Stimulated activated CD4-positive, alpha-beta T cell treated with anti-CD3 and anti-CD28 coated beads, Interleukin-2, amount 100 ng/mL, for 48 hours (primary cell): ENCODE results near the gene UGCG.
A peak's percentile ranks its signal among the peaks of the same experiment; 100 is the strongest.
"Not testable (repeated sequence)": the region's sequence is repeated elsewhere in the genome, so short reads cannot be mapped to it uniquely, and the experiment has no call there.

Experiments
- DNase-seq, 2 donors: peaks; one replicate each; pipeline ENCODE4 v3.0.0-alpha.2; 2020

UGCG gene

GRCh38 chr9:111895996-111896941 is at the start of gene UGCG:
TSS of gene UGCG (plus strand) at chr9:111896814. CDS start at chr9:111897216, 402 bp downstream.
- peak; percentile 81 to 88 for DNase-seq

- no peak for DNase-seq
Measured at GRCh38 chr9:111851553-111851952, 45.1 kb upstream of the UGCG start.

GRCh38 chr9:111852291-111852690 is 44.3 kb upstream of the UGCG start:
- no peak for DNase-seq

- no peak for DNase-seq
Measured at GRCh38 chr9:111853450-111853827, 43.2 kb upstream of the UGCG start.

- DNase-seq = no peak
Measured at GRCh38 chr9:111854799-111855198, 41.8 kb upstream of the UGCG start.

- DNase-seq = no peak
Measured at GRCh38 chr9:111857555-111858211, 38.9 kb upstream of the UGCG start.

GRCh38 chr9:111860443-111860842 is 36.2 kb upstream of the UGCG start:
- DNase-seq = no peak

GRCh38 chr9:111863636-111864035 is 33.0 kb upstream of the UGCG start:
- no peak for DNase-seq

DNA sequence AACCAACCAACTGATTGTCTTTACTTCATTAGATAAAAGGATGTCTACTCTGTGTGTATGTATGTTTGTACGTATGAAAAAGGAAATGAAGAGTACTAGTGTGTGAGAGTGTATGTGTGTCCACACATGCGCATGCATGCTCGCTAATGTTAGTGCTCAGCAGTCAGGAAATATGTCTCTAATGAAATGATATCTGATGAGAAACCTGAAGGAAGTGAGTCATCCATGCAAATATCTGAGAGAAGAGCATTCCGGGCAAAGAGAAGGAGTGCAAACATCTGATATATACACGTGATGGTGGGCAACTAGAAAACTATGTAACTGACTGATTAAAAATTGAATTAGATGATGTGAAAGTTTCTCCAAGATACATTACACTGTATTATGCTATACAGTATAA is 29.6 kb upstream of the UGCG start:
- no peak for DNase-seq

- no peak for DNase-seq
Measured at GRCh38 chr9:111868475-111868874, 28.1 kb upstream of the UGCG start.

GRCh38 chr9:111870774-111871498 is 25.7 kb upstream of the UGCG start:
- peak in 1 of 2 donors; percentile 7 for DNase-seq

DNA sequence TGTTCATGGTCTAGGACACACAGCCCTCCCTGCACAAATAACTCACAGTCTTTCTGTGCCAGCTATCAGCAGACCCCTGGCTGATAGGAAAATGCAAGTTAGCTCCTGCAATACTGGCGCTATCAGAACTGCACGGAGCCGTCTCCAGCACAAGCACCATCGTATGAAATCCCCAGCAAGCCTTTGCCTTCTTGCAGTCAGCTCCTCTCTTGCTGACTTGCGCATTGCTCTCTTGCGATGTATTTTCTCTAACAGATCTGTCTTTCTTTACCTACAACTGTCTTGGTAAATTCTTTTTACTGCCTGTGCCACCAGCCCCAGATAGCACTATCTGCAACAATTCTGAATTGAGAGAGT is 25.1 kb upstream of the UGCG start:
- DNase-seq = no peak

- no peak for DNase-seq
Measured at GRCh38 chr9:111872886-111873285, 23.7 kb upstream of the UGCG start.

- DNase-seq = no peak
Measured at GRCh38 chr9:111873901-111874300, 22.7 kb upstream of the UGCG start.

DNA sequence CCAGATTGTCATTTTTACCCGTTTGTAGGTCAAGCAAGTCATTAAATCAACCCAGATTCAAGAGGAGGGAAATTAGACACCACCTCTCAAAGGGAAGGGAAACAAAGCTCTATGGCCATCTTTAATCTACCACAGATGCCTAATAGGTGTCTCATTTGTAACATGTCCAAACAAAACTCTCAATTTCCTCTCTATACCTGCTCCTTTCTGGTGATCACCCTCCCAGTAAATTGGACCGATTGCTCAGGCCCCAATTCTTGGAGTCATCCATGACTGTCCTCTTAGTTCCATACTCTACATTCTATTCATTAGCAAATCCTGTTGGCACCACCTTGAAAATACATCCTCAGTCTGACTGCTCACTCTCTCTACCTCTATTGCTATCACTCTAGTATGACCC is 22.1 kb upstream of the UGCG start:
- DNase-seq = no peak

- not testable (repeated sequence) for DNase-seq
Measured at GRCh38 chr9:111875291-111875690, 21.3 kb upstream of the UGCG start.

- not testable (repeated sequence) for DNase-seq
Measured at GRCh38 chr9:111875691-111876090, 20.9 kb upstream of the UGCG start.

GRCh38 chr9:111876179-111876578 is 20.4 kb upstream of the UGCG start:
- no peak for DNase-seq

DNA sequence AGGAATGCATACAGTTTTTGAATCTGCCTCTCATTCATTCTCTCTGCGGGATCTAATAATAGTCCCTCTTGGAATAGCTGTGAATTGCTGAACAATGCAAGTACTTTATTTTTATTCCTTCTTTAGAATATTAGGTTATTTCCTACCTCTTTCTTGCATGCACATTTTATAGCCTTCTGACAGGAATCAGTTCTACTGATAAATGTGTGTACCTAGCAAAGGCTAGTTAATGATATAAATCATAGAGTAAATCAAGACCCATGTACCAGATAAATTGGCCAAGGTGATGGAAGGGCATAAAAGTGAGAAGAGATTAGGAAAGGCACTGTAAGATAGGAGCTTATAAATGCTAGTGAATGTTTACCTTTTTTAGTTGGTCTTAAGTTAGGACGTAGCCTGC is 19.2 kb upstream of the UGCG start:
- no peak for DNase-seq

- no peak for DNase-seq
Measured at GRCh38 chr9:111878946-111879345, 17.7 kb upstream of the UGCG start.

GRCh38 chr9:111886983-111887718 is 9.5 kb upstream of the UGCG start:
- no peak for DNase-seq

- no peak for DNase-seq
Measured at GRCh38 chr9:111890334-111890733, 6.3 kb upstream of the UGCG start.

GRCh38 chr9:111890867-111891266 is 5.7 kb upstream of the UGCG start:
- not testable (repeated sequence) for DNase-seq
